HepG2 (cell line): ENCODE measurements around the gene MAP3K5. TPM values are rescaled to one million over a fixed set of nuclear protein-coding genes. Genes with fewer than 3 reads are reported as not detected.

ENCODE experiments used
- ATAC-seq: fragments of 200-7000 bp; cut with Tn5 transposase; 3 replicates; pipeline ENCODE4 v1.9.1; 2020; ENCODE audit warnings: mild to moderate bottlenecking, moderate library complexity
- BruUV-seq: library from RNA; stranded (reverse); fragments of 400-500 nt; replicated peaks from 2 replicates; lab custom pipeline; 2021; lab: Mats Ljungman, UMichigan
- CTCF ChIA-PET: fragments of 300-600 bp; formaldehyde crosslinking; extraction: SDS; loops from one replicate; lab custom pipeline; 2021; ENCODE audit warnings: low total read pairs, inconsistent platforms, low intra/inter-chr PET ratio; lab: Yijun Ruan, JAX
- POLR2A ChIA-PET: fragments of 350-600 bp; sonication (Branson Sonifier 250); formaldehyde crosslinking; loops from one replicate; lab custom pipeline; 2020; ENCODE audit warnings: antibody characterized with exemption, inconsistent platforms; lab: Yijun Ruan, JAX
- DNase-seq: peaks from one replicate; pipeline ENCODE4 v3.0.0-alpha.2; 2015; ENCODE audit warnings: low spot score
- FAIRE-seq: peaks from 3 replicates; lab custom pipeline; 2011; peaks lifted over from hg19 to GRCh38; lab: Jason Lieb, UNC
- H2AFZ ChIP-seq: one replicate; pipeline ENCODE4 v1.6.1; 2011; ENCODE audit warnings: low read length, inconsistent platforms
- H3K27ac ChIP-seq: fragments of 300-600 bp; 3 replicates; pipeline ENCODE4 v1.8.0; 2011; ENCODE audit warnings: mixed run types, mild to moderate bottlenecking, mixed read lengths, low read length, inconsistent platforms; ENCODE audit not compliant: insufficient read depth; ENCODE audit errors: extremely low read length
- H3K27me3 ChIP-seq, 2 experiments: fragments of 200-600 bp in 1 of 2; 2 replicates in 1 of 2; 3 replicates in 1 of 2; pipeline versions ENCODE4 v1.6.0 to v1.8.0; 2011; ENCODE audit warnings: low read length in 2 of 2, mild to moderate bottlenecking in 2 of 2, moderate library complexity in 2 of 2, inconsistent platforms in 1 of 2; ENCODE audit not compliant: insufficient read depth in 2 of 2, control insufficient read depth in 1 of 2
- H3K36me3 ChIP-seq, 2 experiments: fragments of 200-600 bp in 1 of 2; replicated peaks in 1 of 2; 2 replicates in 1 of 2; 3 replicates in 1 of 2; pipeline versions ENCODE4 v1.5.1 to v1.8.0; 2011; ENCODE audit warnings: low read length in 2 of 2, inconsistent platforms in 1 of 2; ENCODE audit not compliant: insufficient read depth in 2 of 2, control insufficient read depth in 1 of 2
- H3K4me1 ChIP-seq: 2 replicates; pipeline ENCODE4 v1.5.1; 2012; ENCODE audit warnings: low read length, inconsistent platforms; ENCODE audit not compliant: insufficient read depth
- H3K4me2 ChIP-seq: 2 replicates; pipeline ENCODE4 v1.6.0; 2011; ENCODE audit warnings: low read depth, low read length, inconsistent platforms
- H3K4me3 ChIP-seq, 3 experiments: fragments of 200-600 bp in 1 of 3; sonication (generic), shearing (Covaris generic) in 1 of 3; replicated peaks in 1 of 3; 2 replicates each; pipeline ENCODE4 v1.5.1; 2011 to 2016; ENCODE audit warnings: low read length in 3 of 3, inconsistent platforms in 2 of 3, low read depth in 2 of 3, mild to moderate bottlenecking in 2 of 3, control low read depth in 1 of 3, mixed read lengths in 1 of 3; ENCODE audit not compliant: insufficient read depth in 1 of 3
- H3K79me2 ChIP-seq: one replicate; pipeline ENCODE4 v1.6.1; 2011; ENCODE audit warnings: low read length, inconsistent platforms; ENCODE audit not compliant: insufficient read depth
- H3K9ac ChIP-seq: 2 replicates; pipeline ENCODE4 v1.6.0; 2011; ENCODE audit warnings: mild to moderate bottlenecking, low read depth, low read length, inconsistent platforms; ENCODE audit not compliant: insufficient read depth
- H3K9me3 ChIP-seq: 2 replicates; pipeline ENCODE4 v1.5.1; 2012; ENCODE audit warnings: mild to moderate bottlenecking, low read length
- H4K20me1 ChIP-seq: 2 replicates; pipeline ENCODE4 v1.6.0; 2011; ENCODE audit warnings: inconsistent platforms, mild to moderate bottlenecking, low read length, moderate library complexity; ENCODE audit not compliant: insufficient read depth
- MAFF ChIP-seq: IDR thresholded peaks from 2 replicates; pipeline ENCODE4 v1.6.1; 2011; ENCODE audit warnings: low read depth, low read length, improper control_type of control experiment
- MAFK ChIP-seq, 2 experiments: IDR thresholded peaks in 1 of 2; conservative IDR thresholded peaks in 1 of 2; 2 replicates each; pipeline ENCODE4 v1.6.1; 2011; ENCODE audit warnings: improper control_type of control experiment in 2 of 2, low read length in 2 of 2
- MED13 ChIP-seq: sonication (generic); formaldehyde crosslinking; IDR thresholded peaks from 2 replicates; pipeline ENCODE4 v1.5.0; 2020; ENCODE audit warnings: missing genetic modification reagents
- MIER3 ChIP-seq: IDR thresholded peaks from 2 replicates; pipeline ENCODE4 v1.6.1; 2016; ENCODE audit warnings: missing compliant biosample characterization, borderline replicate concordance
- PAX8 ChIP-seq: sonication (generic); formaldehyde crosslinking; IDR thresholded peaks from 2 replicates; pipeline ENCODE4 v1.8.0; 2022; ENCODE audit warnings: mild to moderate bottlenecking, missing genetic modification reagents, borderline replicate concordance
- RFX1 ChIP-seq: fragments of 450-650 bp; IDR thresholded peaks from 2 replicates; pipeline ENCODE4 v1.6.1; 2017
- ZFAT ChIP-seq: sonication (generic); formaldehyde crosslinking; conservative IDR thresholded peaks from 2 replicates; pipeline ENCODE4 v1.8.1; 2023; ENCODE audit warnings: missing genetic modification reagents, inconsistent platforms
- ZFP36 ChIP-seq: fragments of 150-350 bp; IDR thresholded peaks from 2 replicates; pipeline ENCODE4 v1.6.1; 2018; ENCODE audit warnings: borderline replicate concordance, low read length, low read depth; ENCODE audit not compliant: partially characterized antibody
- ZNF251 ChIP-seq: sonication (generic); formaldehyde crosslinking; IDR thresholded peaks from 2 replicates; pipeline ENCODE4 v1.9.0; 2021; ENCODE audit warnings: mild to moderate bottlenecking, missing genetic modification reagents
- ZNF296 ChIP-seq: sonication (generic); formaldehyde crosslinking; conservative IDR thresholded peaks from 2 replicates; pipeline ENCODE4 v1.5.0; 2020; ENCODE audit warnings: mild to moderate bottlenecking, missing genetic modification reagents
- ZNF530 ChIP-seq: sonication (generic); formaldehyde crosslinking; IDR thresholded peaks from 2 replicates; pipeline ENCODE4 v1.5.0; 2020; ENCODE audit warnings: low read depth, mild to moderate bottlenecking, missing genetic modification reagents
- ZNF7 ChIP-seq: IDR thresholded peaks from 2 replicates; pipeline ENCODE4 v1.6.1; 2016; ENCODE audit warnings: missing biosample characterization, missing genetic modification reagents
- WGBS: methylation state at CpG from one replicate; pipeline ENCODE4 v1.1.6; 2017; ENCODE audit warnings: low lambda C conversion rate; 5-methylcytosine and 5-hydroxymethylcytosine counted together
- in situ Hi-C: cut with HindIII; loops from 2 replicates; pipeline ENCODE4 v1.10.0; 2017; ENCODE audit warnings: low pct_unique_long_range_greater_than_20kb; ENCODE audit not compliant: extremely low pct_ligation_motif_present
- intact Hi-C: fragments of 100-400 bp; cut with micrococcal nuclease; formaldehyde crosslinking; loops from one replicate; pipeline ENCODE4 v1.10.0; 2022; ENCODE audit not compliant: unreplicated experiment
- polyA plus RNA-seq, 8 experiments: library from polyadenylated mRNA; depleted of rRNA in 3 of 8; stranded (reverse) in 7 of 8; unstranded in 1 of 8; fragments of >200 nt; fragmentation: Illumina TruSeq in 4 of 8; extraction: Trizol in 4 of 8; gene quantifications; 2 replicates each; pipeline versions ENCODE4 v1.2.1 to v1.2.3, GENCODE V29; 2011 to 2016; ENCODE audit warnings: low read depth in 4 of 8, missing spikeins in 1 of 8, mixed read lengths in 1 of 8; ENCODE audit not compliant: insufficient read depth in 1 of 8
- total RNA-seq, 5 experiments: library from RNA; depleted of rRNA; stranded (reverse); fragments of >200 nt; fragmentation: Illumina TruSeq; extraction: Trizol; gene quantifications; 2 replicates each; pipeline ENCODE4 v1.2.3, GENCODE V29; 2016; ENCODE audit warnings: low read depth in 1 of 5
- TF ChIP-seq, protein P1 (sequence below): sonication (generic); formaldehyde crosslinking; IDR thresholded peaks from 2 replicates; pipeline ENCODE4 v1.4.0; 2020; ENCODE audit warnings: missing genetic modification reagents
- TF ChIP-seq, protein P2 (sequence below): IDR thresholded peaks from 2 replicates; pipeline ENCODE4 v1.6.1; 2016; ENCODE audit warnings: missing compliant biosample characterization, missing genetic modification reagents, borderline replicate concordance

The MAP3K5 gene
- total and polyA plus RNA-seq, 2 of the 13 experiments (the other 11 are each of a cell fraction or from before 2014, with no cell fraction given): not detected

DNA sequence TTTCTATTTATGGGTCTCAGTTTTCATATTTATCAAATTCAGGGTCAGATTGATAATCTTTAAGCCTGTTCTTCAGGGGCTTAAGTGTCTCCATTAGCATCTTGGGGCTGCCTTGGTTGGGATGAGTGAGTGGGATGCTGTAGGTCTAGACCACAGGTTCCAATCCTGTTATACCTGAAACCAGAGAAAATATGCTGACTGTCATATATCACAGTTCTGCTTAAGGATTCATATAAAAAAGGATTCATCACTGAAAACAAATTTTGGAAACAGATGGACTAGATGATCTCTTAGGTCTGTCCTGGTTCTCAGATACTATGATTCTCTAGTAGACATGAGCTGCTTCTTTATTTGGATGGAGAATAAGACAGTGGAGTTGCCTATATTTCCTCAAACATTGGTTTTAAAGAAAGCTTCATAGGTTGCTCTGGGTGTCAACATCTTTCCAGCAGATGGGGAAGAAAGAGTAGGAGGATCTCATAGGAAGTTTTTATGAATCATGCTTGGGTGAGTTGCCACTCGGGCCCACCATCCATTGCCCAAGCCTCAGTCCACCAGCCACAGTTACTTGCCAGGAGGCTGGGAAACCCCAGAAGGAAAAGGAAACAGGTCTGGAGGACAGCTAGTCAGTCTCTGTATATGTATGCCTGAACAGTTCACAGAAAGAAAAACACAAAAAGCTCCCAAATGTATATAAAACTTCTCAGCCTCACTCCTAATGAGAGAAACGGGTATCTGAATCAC, 199.2 kb downstream of the MAP3K5 start:
- H3K9me3 ChIP-seq: no peaks in the 10 kb centered on the region
- no peak overlapping the region for H2AFZ ChIP-seq
- peaks cover 0 to 15% of the 10 kb centered on the region in 2 experiments; a peak in 2 of 5 replicates for H3K27me3 ChIP-seq
- 0% methylated on average over 2 of the region's 2 CpGs for WGBS
- H3K9ac ChIP-seq: no peak overlapping the region
- H3K4me2 ChIP-seq: no peak overlapping the region
- CTCF ChIA-PET: no interaction called here
- FAIRE-seq: no peak
- no peak overlapping the region for H3K4me3 ChIP-seq
- no peaks in the 10 kb centered on the region for H4K20me1 ChIP-seq
- POLR2A ChIA-PET: no interaction called here
- H3K36me3 ChIP-seq: no peaks in the 10 kb centered on the region
- H3K4me1 ChIP-seq: no peaks in the 10 kb centered on the region
- TF ChIP-seq, protein P1, sequence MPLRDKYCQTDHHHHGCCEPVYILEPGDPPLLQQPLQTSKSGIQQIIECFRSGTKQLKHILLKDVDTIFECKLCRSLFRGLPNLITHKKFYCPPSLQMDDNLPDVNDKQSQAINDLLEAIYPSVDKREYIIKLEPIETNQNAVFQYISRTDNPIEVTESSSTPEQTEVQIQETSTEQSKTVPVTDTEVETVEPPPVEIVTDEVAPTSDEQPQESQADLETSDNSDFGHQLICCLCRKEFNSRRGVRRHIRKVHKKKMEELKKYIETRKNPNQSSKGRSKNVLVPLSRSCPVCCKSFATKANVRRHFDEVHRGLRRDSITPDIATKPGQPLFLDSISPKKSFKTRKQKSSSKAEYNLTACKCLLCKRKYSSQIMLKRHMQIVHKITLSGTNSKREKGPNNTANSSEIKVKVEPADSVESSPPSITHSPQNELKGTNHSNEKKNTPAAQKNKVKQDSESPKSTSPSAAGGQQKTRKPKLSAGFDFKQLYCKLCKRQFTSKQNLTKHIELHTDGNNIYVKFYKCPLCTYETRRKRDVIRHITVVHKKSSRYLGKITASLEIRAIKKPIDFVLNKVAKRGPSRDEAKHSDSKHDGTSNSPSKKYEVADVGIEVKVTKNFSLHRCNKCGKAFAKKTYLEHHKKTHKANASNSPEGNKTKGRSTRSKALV: no peak
- TF ChIP-seq ZFAT (no peak), MAFK (conservative IDR thresholded peaks at IDR 0.05 in 1 of 2, IDR thresholded peaks at IDR 0.05 in 1 of 2; ENCODE audit: low read length in 2 of 2) (peak; percentile 85 to 87), MAFF (peak; percentile 86)
- DNase-seq: no peak
- intact Hi-C loops: no loop called here
- in situ Hi-C loops: no loop called here
- H3K27ac ChIP-seq: no peak overlapping the region
- H3K79me2 ChIP-seq: no peaks in the 10 kb centered on the region
- BruUV-seq: no TSS peak
- no peak for ATAC-seq

DNA sequence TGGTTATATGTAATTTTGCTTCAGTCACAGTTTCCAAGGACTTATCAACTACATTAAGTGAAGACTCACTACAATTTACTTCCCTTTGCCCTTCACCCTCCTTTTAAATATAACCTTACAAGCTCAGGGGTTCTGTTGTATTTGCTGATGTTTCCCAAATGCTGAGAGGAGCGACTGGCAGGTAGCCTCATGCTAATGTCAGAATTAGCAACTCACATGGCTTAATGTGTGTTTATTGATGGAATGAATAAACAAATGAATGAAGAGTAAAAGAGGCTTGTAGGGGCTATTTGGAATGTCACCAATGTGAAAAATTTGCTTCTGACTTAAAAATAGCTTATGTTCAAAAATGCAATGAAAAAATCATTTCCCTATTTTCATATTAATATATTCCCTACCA, 200.7 kb downstream of the MAP3K5 start:
- no peaks in the 10 kb centered on the region for H3K79me2 ChIP-seq
- intact Hi-C loops: no loop called here
- no peak for ATAC-seq
- 0% methylated on average over 1 of the region's 1 CpG for WGBS
- POLR2A ChIA-PET: no interaction called here
- H3K36me3 ChIP-seq: no peaks in the 10 kb centered on the region
- no TSS peak for BruUV-seq
- no peak overlapping the region for H3K4me2 ChIP-seq
- peaks cover 0 to 15% of the 10 kb centered on the region in 2 experiments; a peak in 2 of 5 replicates for H3K27me3 ChIP-seq
- H4K20me1 ChIP-seq: no peaks in the 10 kb centered on the region
- H3K9ac ChIP-seq: no peak overlapping the region
- in situ Hi-C loops: no loop called here
- CTCF ChIA-PET: no interaction called here
- H3K27ac ChIP-seq: no peak overlapping the region
- no peaks in the 10 kb centered on the region for H3K9me3 ChIP-seq
- no peak for DNase-seq
- no peak overlapping the region for H3K4me3 ChIP-seq
- FAIRE-seq: no peak
- H3K4me1 ChIP-seq: no peaks in the 10 kb centered on the region
- no peak overlapping the region for H2AFZ ChIP-seq
- TF ChIP-seq, protein P2, sequence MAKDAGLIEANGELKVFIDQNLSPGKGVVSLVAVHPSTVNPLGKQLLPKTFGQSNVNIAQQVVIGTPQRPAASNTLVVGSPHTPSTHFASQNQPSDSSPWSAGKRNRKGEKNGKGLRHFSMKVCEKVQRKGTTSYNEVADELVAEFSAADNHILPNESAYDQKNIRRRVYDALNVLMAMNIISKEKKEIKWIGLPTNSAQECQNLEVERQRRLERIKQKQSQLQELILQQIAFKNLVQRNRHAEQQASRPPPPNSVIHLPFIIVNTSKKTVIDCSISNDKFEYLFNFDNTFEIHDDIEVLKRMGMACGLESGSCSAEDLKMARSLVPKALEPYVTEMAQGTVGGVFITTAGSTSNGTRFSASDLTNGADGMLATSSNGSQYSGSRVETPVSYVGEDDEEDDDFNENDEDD (CRISPR knock-in tag): no peak
- no peak for TF ChIP-seq MED13 (CRISPR knock-in tag)
- no peak for TF ChIP-seq ZFP36
- TF ChIP-seq ZNF251 (CRISPR knock-in tag): no peak
- TF ChIP-seq PAX8 (CRISPR knock-in tag): no peak
- TF ChIP-seq MIER3 (CRISPR knock-in tag): no peak
- no peak for TF ChIP-seq ZNF530
- no peak for TF ChIP-seq ZNF7 (CRISPR knock-in tag)
- no peak for TF ChIP-seq ZNF296 (CRISPR knock-in tag)
- no peak for TF ChIP-seq RFX1
